GM21423 (cell line): ENCODE data around the gene PRAMEF33.
"Not testable (repeated sequence)": the region's sequence is repeated elsewhere in the genome, so short reads cannot be mapped to it uniquely, and the experiment has no call there.

ENCODE experiments used
- ATAC-seq: cut with Tn5 transposase; IDR thresholded peaks from one replicate; pipeline ENCODE4 v1.9.1; 2021; ENCODE audit warnings: mild to moderate bottlenecking, moderate library complexity; ENCODE audit not compliant: unreplicated experiment

Gene PRAMEF33, protein sequence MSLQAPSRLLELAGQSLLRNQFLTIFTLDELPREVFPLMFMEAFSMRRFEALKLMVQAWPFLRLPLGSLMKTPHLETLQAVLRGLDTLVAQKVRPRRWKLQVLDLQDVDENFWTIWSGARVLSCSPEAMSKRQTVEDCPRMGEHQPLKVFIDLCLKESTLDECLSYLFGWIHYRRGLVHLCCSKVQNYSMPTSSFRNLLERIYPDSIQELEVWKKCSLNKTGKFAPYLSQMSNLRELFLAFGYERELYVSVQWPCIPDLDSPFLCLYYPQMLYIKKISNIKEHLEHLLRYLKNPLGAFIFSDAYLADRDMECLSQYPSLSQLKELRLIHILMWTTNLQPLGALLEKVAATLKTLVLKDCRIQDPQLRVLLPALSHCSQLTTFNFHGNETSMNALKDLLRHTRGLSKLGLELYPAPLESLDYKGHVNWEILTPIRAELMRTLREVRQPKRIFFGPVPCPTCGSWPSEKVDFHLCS

GRCh38 chr1:13303239-13303638 is at the start of gene PRAMEF33:
TSS of gene PRAMEF33 (plus strand) at chr1:13303539. CDS start at chr1:13305955, 2,416 bp downstream.
- not testable (repeated sequence) for ATAC-seq

DNA sequence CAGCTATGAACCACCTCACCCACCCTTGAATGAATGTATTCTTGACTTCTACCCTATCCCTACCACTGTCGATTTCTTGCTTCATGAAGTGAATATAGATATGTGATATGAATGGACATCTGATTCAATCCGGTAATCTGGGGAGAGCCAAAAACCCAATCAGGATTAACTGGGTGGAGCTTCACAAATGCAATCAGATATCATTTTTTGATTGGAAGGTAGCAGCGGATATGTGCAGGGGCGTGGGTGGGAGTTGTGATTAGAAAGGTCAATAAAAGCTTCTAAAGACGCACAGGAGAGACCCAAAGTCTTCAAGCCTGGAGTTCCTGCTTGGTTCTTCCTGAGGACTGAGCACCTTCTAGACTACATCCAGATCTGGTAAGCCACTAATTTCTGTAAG is 49.4 kb upstream of the PRAMEF33 start, which contains the start of gene PRAMEF5:
TSS of gene PRAMEF5 (plus strand) at position 301 of the 400 bp plus-strand sequence. CDS start 5,071 bp downstream, outside the sequence.
- not testable (repeated sequence) for ATAC-seq

DNA sequence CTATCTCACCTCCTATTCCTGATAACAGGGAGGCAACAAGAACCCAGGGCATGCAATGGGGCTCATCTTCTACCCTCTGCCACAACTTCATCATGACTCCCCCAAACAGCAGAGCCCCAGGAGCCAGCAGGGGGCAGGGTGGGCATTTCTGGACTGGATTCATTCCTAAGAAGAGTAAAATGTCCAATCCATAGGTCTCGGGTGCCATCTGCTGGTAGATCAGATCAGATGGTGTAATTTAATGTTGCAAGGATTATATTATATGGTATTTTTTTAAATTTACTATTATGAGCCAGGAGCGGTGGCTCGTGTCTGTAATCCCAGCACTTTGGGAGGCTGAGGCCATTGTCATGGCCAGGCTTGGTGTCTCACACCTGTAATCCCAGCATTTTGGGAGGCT is 38.2 kb upstream of the PRAMEF33 start:
- ATAC-seq: not testable (repeated sequence)

GRCh38 chr1:13277016-13277415 is 26.3 kb upstream of the PRAMEF33 start:
- not testable (repeated sequence) for ATAC-seq

GRCh38 chr1:13279617-13280016 is 23.7 kb upstream of the PRAMEF33 start:
- not testable (repeated sequence) for ATAC-seq

DNA sequence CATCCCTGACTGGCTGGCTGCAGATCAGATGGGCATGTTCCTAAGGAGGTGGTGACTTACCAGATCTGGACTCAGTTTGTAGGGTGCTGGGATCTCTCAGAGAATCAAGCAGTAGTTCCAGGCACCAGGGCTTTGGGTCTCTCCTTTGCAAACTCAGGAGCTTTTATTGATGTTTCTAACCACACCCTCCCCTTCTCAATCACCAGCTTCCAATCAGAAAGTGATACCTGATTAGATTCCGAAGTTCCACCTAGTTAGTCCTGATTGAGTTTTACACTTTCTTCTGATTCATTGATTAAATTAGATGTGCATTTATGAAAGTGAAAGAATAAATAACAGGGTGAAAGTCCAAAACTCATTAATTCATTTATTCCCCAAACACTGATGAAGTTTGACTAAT is 18.3 kb upstream of the PRAMEF33 start, which contains the start of gene PRAMEF8:
TSS of gene PRAMEF8 (minus strand) at position 101 of the 400 bp plus-strand sequence. CDS start 1,046 bp downstream, outside the sequence.
- not testable (repeated sequence) for ATAC-seq

- ATAC-seq: not testable (repeated sequence)
Observed at GRCh38 chr1:13289030-13289429, 14.3 kb upstream of the PRAMEF33 start.

DNA sequence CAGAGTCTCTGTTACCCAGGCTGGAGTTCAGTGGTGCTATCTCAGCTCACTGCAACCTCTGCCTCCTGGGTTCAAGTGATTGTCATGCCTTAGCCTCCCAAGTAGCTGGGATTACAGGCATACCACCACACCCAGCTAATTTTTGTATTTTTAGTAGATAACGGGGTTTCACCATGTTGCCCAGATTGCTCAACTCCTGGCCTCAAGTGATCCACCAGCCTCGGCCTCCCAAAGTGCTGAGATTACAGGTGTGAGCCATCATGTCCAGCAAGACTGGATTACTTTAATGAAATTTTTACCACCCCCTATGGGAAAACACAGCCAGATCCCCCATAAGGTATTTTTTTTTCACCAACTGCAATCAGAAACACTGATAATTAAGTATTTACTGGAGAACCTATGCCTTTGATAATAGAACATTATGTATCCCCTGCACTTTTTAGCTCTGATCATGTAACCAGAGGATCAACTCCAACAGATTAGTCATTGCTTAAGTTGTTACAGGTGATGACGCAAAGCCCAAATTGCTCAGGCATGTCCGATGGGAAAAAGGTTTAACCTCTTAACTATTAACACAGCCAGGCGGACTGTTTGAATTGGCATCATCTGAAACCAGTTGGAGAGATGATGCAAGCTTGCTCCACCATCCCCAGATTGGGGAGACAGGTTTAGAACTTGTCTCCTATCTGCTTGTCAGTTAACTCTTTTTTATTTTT is 6.0 kb upstream of the PRAMEF33 start:
- ATAC-seq: not testable (repeated sequence)

DNA sequence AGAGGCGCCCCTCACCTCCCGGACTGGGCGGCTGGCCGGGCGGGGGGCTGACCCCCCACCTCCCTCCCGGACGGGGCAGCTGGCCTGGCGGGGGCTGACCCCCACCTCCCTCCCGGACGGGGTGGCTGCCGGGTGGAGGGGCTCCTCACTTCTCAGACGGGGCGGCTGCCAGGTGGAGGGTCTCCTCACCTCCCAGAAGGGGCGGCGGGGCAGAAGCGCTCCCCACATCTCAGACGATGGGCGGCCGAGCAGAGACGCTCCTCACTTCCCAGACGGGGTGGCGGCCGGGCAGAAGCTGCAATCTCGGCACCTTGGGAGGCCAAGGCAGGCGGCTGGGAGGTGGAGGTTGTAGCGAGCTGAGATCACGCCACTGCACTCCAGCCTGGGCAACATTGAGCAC is 4.6 kb upstream of the PRAMEF33 start:
- not testable (repeated sequence) for ATAC-seq

- not testable (repeated sequence) for ATAC-seq
Observed at GRCh38 chr1:13302197-13302596, 1.1 kb upstream of the PRAMEF33 start.

DNA sequence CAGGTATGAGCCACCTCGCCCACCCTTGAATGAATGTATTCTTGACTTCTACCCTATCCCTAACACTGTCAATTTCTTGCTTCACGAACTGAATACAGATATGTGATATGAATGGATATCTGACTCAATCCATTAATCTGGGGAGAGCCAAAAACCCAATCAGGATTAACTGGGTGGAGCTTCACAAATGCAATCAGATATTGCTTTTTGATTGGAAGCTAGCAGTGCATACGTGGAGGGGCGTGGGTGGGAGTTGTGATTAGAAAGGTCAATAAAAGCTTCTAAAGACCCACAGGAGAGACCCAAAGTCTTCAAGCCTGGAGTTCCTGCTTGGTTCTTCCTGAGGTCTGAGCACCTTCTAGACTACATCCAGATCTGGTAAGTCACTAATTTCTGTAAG is 11.9 kb downstream of the PRAMEF33 start, which contains the start of gene PRAMEF15:
TSS of gene PRAMEF15 (plus strand) at position 301 of the 400 bp plus-strand sequence. CDS start 2,827 bp downstream, outside the sequence.
- not testable (repeated sequence) for ATAC-seq

DNA sequence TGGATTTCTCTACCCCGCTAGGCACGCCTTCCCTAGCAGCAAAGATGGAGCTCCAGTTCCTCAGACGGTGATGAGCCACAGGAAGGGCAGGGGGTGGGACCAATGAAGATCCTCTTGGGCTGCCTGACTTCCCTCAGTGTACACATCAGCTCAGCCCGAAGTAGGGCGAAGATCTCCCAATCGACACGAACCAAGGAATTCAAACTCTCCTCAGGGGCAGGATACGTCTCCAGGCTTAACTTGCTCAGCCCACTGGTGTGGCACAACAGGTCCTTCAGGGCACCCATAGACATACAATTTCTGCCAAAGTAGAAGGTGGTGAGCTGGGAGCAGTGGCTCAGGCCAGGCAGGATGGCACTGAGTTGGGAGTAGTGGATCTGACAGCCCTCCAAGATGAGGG is 39.2 kb downstream of the PRAMEF33 start:
- not testable (repeated sequence) for ATAC-seq

DNA sequence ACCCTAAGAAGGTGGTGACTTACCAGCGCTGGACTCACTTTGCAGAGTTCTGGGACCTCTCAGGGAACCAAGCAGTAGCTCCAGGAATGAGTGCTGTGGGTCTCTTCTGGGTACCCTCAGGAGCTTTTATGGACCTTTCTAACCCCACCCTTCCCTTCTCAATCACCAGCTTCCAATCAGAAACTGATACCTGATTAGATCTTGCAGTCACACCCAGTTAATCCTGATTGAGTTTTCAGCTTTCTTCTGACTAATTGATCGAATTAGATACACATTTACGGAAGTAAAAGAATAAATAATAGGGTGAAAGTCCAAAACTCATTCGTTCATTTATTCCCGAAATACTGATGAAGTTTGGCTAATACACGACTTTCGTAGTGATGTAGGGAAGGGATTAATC is 43.7 kb downstream of the PRAMEF33 start, which contains the start of gene PRAMEF14:
TSS of gene PRAMEF14 (minus strand) at position 101 of the 400 bp plus-strand sequence. CDS start 1,820 bp downstream, outside the sequence.
- not testable (repeated sequence) for ATAC-seq

DNA sequence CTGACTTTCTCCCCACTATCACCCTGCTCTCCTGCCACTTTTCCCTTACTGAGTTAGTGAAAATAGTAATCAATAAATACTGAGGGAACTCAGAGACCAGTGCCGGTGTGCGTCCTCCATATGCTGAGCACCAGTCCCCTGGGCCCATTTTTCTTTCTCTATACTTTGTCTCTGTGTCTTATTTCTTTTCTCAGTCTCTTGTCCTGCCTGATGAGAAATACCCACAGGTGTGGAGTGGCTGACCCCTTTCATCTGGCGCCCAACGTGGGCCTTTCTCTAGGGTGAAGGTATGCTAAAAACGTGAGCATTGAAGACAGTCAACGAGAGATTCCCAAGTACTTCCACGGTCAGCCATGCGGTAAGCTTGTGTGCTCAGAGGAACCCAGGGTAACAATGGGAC is 50.1 kb downstream of the PRAMEF33 start:
- ATAC-seq: not testable (repeated sequence)

DNA sequence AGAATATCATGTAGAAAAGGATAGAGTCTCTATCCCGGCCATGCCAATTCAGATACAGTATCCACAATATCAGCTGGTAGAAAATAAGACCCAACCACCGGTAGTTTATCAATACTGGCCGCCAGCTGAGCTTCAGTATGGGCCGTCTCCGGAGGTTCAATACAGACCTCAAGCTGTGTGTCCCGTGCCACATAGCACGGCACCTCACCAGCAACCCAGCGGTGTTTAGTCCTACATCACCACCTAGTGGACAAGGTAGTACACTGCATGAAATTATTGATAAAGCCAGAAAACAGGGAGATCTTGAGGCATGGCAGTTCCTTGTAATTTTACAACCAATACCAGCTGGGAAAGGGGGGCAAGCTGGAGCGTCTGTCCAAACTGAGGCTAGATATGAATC is 51.1 kb downstream of the PRAMEF33 start:
- not testable (repeated sequence) for ATAC-seq

- ATAC-seq: not testable (repeated sequence)
Observed at GRCh38 chr1:13356774-13357173, 53.4 kb downstream of the PRAMEF33 start.
